Measurements from ENCODE around the gene CDC42BPA.
"Not testable (repeated sequence)": the region's sequence is repeated elsewhere in the genome, so short reads cannot be mapped to it uniquely, and the experiment has no call there.

CDC42BPA gene

DNA sequence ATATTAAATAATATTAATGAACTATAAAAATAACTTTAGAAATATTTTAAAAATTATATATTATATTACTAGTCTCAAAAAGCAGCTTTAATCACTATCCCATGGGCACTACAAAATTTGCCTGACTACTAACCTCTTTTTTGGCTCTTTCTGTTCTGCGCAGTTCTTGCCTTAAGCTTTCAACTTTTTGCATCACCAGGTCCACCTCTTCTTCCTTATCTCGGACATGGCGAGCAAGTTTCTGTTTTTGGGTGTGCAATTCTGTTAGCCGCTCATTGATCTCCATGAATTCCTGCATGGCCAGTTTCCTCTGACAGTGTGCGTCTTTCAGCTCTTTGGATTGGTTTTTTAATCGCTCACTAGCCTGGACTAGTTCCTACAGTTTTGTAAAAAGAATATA lies 205.8 kb downstream of the CDC42BPA start:
- no peak for DNase-seq

DNA sequence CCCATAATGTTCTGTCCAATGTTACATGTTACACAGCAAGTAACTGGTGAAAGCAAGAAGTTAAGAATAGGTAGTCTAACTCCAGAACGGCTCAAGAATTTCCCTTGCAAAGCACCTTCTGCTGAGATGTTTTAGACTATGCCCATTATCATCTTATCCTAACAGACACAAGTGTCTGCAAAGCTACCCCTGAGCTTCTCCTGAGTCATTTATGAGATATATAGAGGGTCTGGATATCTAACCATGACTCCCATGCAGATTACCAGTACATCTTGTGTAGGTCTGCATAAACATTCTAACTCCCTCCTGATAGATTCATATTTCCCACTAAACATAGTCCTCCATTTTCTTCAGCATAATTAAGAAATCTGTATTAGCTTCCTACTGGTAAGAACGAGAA lies 206.5 kb downstream of the CDC42BPA start:
- no peak for DNase-seq

DNA sequence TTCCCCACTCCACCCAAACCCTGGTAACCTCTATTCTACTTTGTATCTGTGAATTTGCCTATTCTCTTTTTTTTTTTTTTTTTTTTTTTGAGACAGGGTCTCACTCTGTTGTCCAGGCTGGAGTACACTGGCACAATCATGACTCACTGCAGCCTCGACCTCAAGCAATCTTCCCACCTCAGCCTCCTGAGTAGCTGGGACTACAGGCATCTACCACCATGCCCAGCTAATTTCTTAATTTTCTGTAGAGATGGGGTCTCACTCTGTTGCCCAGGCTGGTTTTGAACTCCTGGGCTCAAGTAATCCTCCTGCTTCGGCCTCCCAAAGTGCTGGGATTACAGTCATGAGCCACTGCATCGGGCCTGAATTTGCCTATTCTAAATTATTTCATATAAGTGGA lies 213.0 kb downstream of the CDC42BPA start:
- DNase-seq: not testable (repeated sequence)

DNA sequence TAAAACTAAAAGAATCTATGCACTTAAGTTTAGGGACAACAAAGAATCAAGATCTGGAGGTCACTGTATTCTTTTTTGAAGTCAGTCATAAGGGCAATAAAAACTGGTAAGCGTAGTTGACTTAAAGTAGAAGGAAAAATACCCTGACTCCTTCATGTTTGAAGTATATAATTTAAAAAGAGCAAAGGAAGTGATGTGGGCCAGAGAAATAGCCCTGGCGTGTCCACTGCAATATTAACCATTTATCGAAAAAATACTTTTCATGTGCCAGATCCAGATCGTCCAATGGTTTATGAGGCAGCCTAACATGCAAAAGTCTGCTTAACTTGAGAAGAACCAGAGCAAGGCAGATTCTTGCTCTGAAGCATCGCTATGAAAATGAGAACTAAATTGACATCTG lies 216.2 kb downstream of the CDC42BPA start:
- DNase-seq: no peak

DNA sequence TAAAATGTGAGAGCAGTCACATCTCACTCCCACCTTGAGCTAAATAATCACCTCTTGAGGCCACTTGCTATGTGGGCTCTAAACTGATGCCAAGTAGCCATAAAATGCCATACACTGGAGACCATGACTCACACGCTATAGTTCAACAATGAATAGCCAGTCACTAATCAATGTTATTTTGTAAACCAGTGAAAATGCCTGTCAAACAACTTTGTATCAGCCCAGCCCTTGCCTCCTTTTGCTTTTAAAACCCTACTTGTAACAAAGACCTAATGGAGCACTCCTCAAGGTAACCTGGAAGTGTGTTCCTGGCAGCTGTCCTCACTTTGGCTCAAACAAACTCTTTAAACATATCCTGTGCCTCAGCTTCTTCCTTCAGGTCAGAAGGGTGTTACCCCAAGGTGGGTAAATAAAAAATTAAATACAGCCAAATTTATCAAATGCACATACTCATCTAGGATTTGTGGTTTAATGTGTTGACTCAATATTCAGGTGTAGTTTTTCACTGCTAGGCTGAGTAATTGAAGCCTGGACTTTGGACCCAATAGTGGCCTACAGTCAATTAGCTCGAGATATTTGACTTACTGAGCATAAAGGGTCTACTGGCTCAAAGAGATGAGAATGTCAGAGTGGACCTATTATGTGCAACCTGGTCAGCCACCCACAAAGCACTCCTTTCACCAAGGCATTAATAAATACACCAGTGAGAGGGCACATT lies 223.9 kb downstream of the CDC42BPA start:
- DNase-seq: no peak

DNA sequence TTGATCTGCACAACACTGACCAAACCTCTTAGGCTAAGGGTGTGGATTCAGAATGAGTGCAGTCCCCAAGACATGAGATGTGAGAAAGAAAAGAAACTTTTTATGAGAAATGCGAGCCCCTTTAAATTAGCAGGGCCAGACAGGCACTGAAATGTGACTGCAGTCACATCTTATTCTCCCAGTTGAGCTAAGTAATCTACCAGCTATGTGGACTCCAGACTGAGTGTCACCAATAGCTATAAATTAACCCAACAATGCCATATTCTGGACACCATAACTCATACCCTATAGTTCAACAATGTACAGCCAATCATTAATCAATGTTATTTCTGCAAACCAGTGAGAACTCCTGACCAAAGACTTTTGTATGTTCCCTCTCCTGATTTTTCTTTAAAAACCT lies 225.0 kb downstream of the CDC42BPA start:
- no peak for DNase-seq

DNA sequence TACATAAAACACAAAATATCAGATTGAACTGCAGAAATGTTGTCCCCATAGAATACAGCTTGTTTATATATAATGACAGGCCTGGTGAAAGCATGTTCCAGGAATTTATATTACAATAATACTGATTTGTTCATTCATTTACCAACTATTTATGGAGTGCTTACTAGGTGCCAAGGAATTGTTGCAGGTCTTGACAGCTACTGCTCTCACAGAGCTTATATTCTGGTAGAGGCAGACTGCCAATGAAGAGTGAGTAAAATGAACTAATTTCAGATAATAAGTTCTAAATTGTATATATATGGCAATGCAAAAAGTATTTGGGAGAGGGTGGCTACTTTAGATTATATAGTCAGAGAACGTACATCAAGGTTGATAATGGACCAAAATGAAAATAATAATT lies 226.2 kb downstream of the CDC42BPA start:
- no peak for DNase-seq

DNA sequence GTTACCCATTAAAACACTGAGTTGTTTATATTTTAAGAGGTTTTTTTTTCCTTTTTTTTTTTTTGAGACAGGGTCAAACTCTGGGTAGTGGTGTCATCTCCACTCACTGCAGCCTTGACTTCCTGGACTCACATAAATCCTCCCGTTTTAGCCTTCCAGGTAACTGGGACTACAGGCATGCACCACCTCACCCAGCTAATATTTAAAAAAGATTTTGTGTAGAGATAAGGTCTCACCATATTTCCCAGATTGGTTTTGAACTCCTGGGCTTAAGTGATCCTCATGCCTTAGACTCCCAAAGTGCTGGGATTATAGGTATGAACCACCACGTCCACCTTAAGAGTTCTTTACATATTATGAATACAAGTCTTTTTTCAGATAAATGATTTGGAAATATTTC lies 231.7 kb downstream of the CDC42BPA start:
- no peak for DNase-seq

DNA sequence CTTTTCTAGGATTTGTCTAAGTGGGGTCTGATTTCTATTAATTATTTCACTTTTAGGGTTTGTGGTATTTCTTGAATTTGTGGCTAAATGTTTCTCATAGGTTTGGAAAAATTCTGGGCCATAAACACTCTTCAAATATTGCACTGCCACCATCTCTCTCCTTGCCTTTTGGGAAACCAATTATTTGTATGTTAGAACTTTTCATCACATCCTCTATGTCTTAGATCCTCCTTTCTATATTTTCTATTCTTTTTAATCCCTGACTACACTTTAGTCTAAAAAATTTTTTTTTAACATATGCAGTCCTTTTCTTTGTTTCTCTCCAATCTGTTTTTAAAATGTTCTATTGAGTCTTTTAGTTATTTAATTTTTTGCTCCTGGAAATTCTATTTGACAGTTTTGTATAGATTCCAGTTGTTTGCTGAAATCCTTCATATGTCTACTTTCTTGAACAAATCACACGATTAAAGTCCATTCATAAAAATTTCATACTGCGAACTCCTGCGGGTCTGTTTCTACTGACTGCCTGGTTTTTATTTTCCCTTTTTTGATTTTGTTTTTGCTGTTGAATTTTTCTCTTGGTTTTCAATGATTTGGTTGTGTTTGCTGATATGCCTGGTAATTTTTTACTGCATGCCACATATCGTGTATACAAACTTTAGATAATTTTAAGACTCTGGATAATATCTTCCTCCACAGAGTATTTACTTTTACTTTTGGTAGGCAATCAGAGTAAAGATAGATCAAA lies 235.1 kb downstream of the CDC42BPA start:
- DNase-seq: no peak

DNA sequence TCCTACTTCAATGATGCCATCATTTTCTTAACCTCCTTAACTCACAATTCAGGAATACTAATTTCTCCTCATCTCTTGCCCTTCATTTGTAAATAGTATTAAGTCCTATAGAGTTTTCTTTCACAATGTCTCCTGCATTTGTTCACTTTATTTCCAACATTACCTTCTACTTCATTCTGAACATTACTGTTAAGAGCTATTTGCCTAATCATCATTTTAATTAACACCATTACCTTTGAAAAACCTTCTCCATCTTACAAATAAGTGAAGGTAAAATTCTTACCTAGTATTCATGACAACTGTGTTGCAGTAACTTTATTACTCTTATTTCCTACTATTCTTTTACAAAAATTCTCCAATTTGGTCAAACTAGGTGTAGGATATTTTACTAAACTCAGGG lies 240.5 kb downstream of the CDC42BPA start:
- DNase-seq: no peak

DNA sequence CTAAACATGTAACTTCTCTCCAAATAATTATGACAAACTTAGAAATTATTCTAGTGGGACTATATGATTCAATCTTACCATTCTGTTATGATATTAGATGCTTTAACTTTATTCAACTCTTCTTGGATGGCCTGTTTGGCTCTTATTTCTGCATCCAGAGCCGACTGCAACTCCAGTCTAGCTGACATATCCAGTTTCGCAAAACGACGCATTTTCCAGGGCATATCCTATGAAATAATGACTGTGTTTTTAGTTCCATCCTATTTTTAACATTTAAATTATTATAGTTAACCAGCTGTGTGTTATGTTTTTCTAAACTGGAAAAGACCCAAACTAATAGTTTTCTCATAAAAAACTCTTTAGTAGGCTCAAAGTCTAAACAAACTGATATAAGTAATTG lies 244.5 kb downstream of the CDC42BPA start:
- no peak for DNase-seq

DNA sequence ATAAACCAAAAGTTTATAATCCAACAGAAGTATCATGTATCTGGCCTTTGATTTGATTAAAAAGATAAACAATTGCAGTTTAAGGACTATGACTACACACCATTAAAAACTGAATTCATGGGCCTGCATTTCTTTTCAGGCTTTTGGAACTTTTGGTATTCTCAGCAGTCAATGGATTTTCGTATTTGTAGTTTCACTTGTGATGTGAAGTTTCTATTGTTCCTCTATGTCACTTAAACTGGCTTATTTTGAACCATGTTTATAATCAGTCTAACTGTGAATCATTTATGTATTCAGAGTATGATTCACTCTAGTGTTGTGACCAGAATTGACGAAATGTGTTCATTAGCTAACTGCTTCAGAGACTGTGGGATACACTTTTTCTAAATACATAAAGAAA lies 245.3 kb downstream of the CDC42BPA start:
- no peak for DNase-seq

DNA sequence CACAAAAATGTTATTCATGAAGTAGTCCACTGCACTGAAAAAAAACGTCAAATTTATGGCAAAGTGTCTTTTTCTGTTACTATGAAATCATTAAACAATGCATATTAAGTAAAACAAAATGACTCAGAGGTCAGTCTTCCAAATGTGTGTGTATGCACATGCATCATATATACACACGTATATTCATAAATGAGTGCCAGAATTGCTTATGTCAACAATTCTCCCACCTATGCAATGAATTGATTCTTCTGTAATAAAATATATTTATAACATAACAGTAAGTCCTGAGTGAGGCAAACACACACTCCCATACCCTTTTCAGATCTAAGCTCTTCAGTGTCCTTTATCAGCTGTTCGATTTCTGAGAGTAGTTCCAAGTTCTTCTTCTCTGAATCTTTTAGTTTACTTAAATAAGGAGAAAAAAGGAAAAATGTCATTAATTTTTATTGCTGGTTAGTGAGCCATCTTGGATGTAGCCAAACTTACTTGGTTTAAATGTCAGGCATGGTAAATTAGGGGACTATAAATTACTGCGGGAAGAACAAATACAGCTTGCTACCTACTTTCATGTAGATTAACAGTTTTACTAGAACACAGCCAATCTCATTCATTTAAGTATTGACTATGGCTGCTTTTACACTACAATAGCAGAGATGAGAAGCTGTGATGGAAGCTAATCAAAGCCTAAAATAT lies 246.3 kb downstream of the CDC42BPA start:
- DNase-seq: no peak

DNA sequence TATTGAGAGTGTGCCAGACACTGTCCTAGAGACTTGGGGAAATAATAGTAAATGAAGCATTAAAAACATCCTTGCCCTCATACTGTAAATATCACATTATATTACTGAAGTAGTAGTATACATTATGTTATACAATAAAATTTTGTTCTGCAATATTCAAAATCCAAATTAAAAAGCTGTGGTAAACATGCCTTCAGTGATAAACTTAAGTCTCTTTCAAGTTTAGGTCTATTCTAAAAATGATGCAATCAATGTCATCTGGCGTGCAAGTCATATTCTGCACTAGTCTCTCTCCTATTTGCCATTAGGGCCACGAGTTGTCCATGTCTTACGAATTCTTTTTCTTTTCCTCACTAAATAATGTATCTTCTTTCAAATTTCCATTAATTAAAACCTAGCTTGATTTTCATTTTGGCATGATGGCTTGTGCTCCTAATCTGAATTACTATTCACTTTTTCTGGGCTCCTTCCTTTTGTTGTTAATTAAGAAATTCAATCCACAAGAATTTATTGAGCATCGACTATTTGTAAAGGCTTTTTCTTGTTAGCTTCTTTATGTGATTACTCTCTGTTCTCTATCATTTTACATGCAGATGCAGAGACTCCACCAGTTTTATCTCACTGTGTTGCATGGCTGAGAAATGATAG lies 247.5 kb downstream of the CDC42BPA start:
- no peak for DNase-seq

DNA sequence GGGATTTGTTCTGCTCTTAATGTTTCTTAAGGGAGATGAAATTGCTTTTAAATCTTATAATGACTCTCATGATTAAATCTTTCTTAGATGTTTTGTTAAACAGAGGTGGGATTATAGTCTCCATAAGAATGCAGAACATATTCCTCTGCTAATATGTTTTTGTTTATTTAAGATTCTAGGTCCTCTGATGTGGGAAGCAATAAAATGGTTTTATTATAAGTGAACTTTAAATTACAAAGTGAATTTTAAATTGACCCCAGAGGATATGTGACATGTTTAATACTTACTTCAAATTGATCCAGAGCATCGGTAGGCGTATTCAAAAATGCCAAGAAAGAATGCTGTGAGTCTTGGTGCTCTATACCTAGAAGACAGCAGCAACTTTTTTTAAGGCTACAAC lies 248.8 kb downstream of the CDC42BPA start:
- no peak for DNase-seq

DNA sequence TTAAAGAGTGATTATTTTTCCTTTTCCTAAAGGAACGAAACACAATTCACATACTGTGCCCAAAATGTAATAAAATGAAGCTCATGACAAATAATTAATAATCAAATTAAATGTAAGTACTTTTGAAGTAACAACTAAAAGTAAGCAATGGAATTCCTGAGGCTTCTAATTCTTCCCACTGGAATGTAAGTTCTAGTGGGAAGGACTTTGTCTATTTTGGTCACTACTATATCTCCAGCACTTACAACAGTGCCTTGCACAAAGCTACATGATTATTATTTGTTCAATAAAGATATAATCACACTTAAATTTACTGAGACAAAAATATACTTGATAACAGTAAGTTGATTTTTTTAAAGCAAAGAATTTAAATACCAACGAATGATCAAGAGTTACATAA lies 249.4 kb downstream of the CDC42BPA start:
- no peak for DNase-seq

DNA sequence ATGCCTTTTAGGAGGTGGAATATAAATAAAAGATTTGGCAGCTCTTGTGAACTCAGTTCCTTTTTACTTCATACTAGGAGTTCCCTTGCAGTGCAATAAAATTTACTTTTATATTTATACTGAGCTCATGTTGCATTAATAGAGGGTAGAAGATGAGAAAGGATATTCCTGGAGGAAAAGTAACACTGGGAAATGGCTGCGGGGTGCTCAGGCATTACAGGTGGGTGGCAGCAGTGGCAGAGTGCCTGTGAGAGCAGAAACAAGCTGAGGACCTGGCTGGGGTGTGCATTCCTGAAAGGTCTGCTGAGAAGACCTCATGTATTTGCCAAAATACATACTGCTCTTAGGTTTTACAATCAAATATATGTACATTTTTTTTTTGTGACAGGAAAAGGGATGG lies 251.3 kb downstream of the CDC42BPA start:
- no peak for DNase-seq

DNA sequence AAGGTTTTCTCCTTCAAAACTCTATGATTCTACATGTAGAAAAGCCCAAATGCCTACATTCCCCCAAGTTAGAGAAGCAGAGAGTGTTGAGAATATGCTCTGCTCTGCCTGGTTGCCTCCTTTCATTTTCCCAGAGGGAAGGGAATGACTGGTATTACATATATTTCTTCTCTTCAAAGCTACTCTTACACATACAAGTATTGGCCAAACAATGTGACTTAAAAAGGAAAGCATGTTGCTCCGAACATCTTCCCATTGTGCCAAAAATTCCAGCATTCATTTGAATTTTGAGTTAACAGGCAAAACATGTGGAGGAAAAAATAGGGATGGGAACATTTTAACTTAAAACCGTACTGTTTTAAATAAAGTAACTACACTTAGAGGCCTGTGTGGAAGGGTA lies 253.0 kb downstream of the CDC42BPA start:
- no peak for DNase-seq

DNA sequence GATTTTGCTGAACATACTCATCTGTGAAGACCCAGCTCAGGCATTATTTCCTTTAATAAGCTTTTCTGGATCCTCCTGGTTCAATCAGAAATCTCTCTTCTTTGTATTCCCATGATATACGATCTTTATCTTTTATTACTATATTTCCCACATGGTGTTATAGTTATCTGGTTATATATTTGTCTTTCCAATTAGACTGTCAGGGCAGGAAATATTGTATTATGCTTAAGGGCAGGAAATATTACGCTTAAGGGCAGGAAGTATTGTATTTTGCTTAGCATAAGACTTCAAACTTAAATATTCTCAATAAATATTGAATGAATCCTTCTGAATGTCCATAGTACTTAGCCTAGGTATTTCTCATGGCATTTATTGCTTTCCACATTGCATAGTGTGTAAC lies 256.0 kb downstream of the CDC42BPA start:
- no peak for DNase-seq

DNA sequence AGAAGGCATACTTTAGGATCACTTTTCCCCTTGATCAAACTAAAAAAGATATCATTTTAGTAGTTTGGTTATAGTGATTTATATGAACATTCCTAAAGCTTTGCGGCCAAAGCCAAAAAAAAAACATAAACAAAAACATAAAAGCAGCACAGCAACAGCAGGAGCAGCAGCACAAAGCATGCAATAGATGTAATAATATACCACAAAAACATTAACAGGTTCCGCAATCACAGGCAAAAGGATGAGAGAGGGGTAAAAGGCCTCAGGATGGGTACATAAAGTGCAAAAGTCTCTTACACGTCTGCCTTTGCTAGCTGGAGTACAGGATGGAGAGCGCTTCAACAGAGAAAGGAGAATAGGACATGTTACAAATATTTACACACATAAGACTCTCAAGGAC lies 259.2 kb downstream of the CDC42BPA start:
- DNase-seq: no peak

DNA sequence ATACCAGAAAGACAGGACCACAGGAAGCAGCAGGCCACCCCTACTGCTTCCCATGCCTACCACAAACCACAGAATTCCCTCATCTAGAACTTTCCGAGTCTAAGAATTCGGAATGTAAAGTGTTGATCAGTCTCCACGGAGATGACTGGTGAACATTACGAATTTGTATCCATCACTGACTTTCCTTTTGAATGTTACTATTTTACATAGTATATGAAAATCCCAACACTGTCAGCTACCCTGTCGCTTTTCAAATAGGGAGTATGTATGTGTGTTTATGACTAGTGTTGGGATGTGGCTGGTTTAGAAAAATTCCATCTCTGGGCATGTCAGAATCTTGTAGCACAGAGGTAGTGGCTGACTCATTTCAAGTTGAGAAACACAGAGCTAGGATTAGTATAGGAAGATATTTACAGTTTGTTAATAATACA lies 260.0 kb downstream of the CDC42BPA start:
- no peak for DNase-seq

DNA sequence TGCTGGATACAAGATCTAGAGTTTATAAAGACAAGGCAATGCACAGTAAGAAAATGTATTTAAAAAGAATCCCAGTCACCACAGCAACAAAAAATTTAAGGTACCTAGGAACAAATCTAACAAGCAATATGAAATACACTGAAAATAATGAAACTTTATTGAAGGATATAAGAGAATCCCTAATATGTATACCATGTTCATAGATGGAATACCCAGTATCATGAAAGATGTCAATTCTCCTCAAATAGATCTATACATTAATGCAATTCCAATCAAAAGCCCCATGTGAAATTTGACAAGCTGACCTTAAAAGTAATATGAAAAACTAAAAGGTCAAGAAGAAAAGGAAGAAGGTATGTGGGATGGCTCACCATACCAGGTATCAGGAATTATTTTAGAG lies 269.0 kb downstream of the CDC42BPA start:
- DNase-seq: no peak

DNA sequence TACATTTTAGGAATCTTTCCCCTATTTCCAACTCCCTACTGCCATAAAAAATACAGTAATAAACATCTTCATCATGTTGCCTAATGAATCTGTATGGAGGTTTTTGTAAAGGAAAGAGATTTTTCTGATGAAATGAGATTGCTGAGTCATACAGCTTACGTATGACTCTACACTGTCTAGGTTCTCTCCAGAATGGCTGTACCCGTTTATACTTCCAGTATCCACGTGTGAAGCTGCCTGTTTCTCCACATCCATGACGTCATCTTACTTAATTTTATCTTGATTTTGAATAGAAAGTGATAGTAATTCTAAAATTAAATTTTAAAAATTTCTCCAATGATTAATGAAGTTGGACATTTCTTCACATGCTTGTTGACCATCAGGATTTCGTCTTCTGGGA lies 274.5 kb downstream of the CDC42BPA start:
- no peak for DNase-seq

DNA sequence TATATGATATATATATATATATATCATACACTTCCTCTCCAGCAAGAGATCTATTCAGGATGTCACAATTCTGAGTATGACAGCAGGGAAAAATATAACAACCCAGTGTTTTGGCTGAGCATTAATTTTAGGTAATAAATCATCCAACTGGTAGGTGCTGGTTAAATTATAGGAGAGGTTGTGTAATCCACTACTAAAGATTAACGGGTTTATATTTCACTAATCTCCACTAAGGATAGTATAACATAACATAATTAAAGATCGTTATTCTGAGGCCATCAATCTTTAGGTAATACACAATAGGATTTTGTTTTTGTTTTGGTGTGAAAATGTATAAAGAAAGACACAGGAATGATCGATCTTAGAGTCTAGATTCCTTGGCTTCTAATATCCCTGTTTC lies 276.0 kb downstream of the CDC42BPA start:
- no peak for DNase-seq
